WTC11 (cell line): ENCODE data around the gene DNAAF3. TPM values are rescaled to one million over a fixed set of nuclear protein-coding genes. Genes with fewer than 3 reads are reported as not detected.

ENCODE experiments used
- ATAC-seq: fragments of 200-7000 bp; cut with Tn5 transposase; 2 replicates; pipeline ENCODE4 v1.10.0; 2021; ENCODE audit warnings: mild to moderate bottlenecking, moderate library complexity
- CTCF ChIA-PET: fragments of 300-600 bp; sonication (Branson Sonifier 250); formaldehyde crosslinking; loops from one replicate; lab custom pipeline; 2021; ENCODE audit warnings: antibody characterized with exemption; lab: Charles Lee
- POLR2A ChIA-PET: fragments of 350-600 bp; sonication (Branson Sonifier 250); formaldehyde crosslinking; loops from one replicate; lab custom pipeline; 2021; ENCODE audit warnings: antibody characterized with exemption; lab: Charles Lee
- DNase-seq: peaks from one replicate; pipeline ENCODE4 v3.0.0; 2021; ENCODE audit warnings: low spot score
- H3K27ac Mint-ChIP-seq: 2 replicates; pipeline ENCODE4 v1.8.0; 2021; ENCODE audit warnings: mixed read lengths
- H3K27me3 Mint-ChIP-seq: 2 replicates; pipeline ENCODE4 v1.8.0; 2021; ENCODE audit warnings: low read depth, mild to moderate bottlenecking, moderate library complexity, mixed read lengths
- H3K36me3 Mint-ChIP-seq: 2 replicates; pipeline ENCODE4 v1.8.0; 2021; ENCODE audit warnings: mixed read lengths
- H3K4me1 Mint-ChIP-seq: 2 replicates; pipeline ENCODE4 v1.8.0; 2022; ENCODE audit warnings: mixed read lengths
- H3K4me3 Mint-ChIP-seq: 2 replicates; pipeline ENCODE4 v1.8.0; 2021; ENCODE audit warnings: mild to moderate bottlenecking, moderate library complexity, mixed read lengths
- H3K9me3 Mint-ChIP-seq: 2 replicates; pipeline ENCODE4 v1.8.0; 2021; ENCODE audit warnings: mixed read lengths
- ATF3 ChIP-seq: sonication (generic); formaldehyde crosslinking; conservative IDR thresholded peaks from 2 replicates; pipeline ENCODE4 v1.8.1; 2022; ENCODE audit warnings: mild to moderate bottlenecking, missing genetic modification reagents
- CREM ChIP-seq: sonication (generic); formaldehyde crosslinking; IDR thresholded peaks from 2 replicates; pipeline ENCODE4 v1.8.1; 2022; ENCODE audit warnings: mild to moderate bottlenecking, missing genetic modification reagents, moderate library complexity
- ESRRA ChIP-seq: sonication (generic); formaldehyde crosslinking; IDR thresholded peaks from 2 replicates; pipeline ENCODE4 v1.8.1; 2022; ENCODE audit warnings: mild to moderate bottlenecking, missing genetic modification reagents, borderline replicate concordance
- FOXP4 ChIP-seq: sonication (generic); formaldehyde crosslinking; IDR thresholded peaks from 2 replicates; pipeline ENCODE4 v1.8.0; 2022; ENCODE audit warnings: mild to moderate bottlenecking, missing genetic modification reagents
- GRHL2 ChIP-seq: fragments of 250-450 bp; sonication (Bioruptor Pico); IDR thresholded peaks from 2 replicates; pipeline ENCODE4 v1.8.0; 2022; ENCODE audit warnings: mild to moderate bottlenecking, moderate library complexity; ENCODE audit not compliant: insufficient replicate concordance, severe bottlenecking
- GTF2I ChIP-seq: fragments of 250-450 bp; sonication (Bioruptor Pico); conservative IDR thresholded peaks from 2 replicates; pipeline ENCODE4 v1.4.0; 2021; ENCODE audit warnings: mild to moderate bottlenecking
- TP53 ChIP-seq: sonication (generic); formaldehyde crosslinking; IDR thresholded peaks from 2 replicates; pipeline ENCODE4 v1.8.1; 2023; ENCODE audit warnings: mild to moderate bottlenecking, missing genetic modification reagents
- ZBTB43 ChIP-seq: sonication (generic); formaldehyde crosslinking; IDR thresholded peaks from 2 replicates; pipeline ENCODE4 v1.8.1; 2023; ENCODE audit warnings: mild to moderate bottlenecking, missing genetic modification reagents
- ZNF396 ChIP-seq: fragments of 250-450 bp; sonication (Bioruptor Pico); IDR thresholded peaks from 2 replicates; pipeline ENCODE4 v1.8.0; 2021; ENCODE audit warnings: mild to moderate bottlenecking, moderate library complexity, borderline replicate concordance
- total RNA-seq: library from RNA; stranded (reverse); gene quantifications from 3 replicates; pipeline ENCODE4 v1.2.3, GENCODE V29; 2021
- TF ChIP-seq, protein P1 (sequence below): fragments of 200-600 bp; IDR thresholded peaks from 2 replicates; pipeline ENCODE4 v1.8.0; 2022; ENCODE audit warnings: antibody characterized with exemption
- TF ChIP-seq, protein P2 (sequence below): sonication (generic); formaldehyde crosslinking; IDR thresholded peaks from 2 replicates; pipeline ENCODE4 v1.8.1; 2023; ENCODE audit warnings: mild to moderate bottlenecking, missing genetic modification reagents
- TF ChIP-seq, protein P3 (sequence below): sonication (generic); formaldehyde crosslinking; IDR thresholded peaks from 2 replicates; pipeline ENCODE4 v1.8.1; 2022; ENCODE audit warnings: low read depth, missing genetic modification reagents, borderline replicate concordance
- TF ChIP-seq, protein P4 (sequence below): sonication (generic); formaldehyde crosslinking; IDR thresholded peaks from 2 replicates; pipeline ENCODE4 v1.8.0; 2023; ENCODE audit warnings: missing genetic modification reagents, mild to moderate bottlenecking, borderline replicate concordance

The DNAAF3 gene
- total RNA-seq, 1 experiment from 2014 or later = 4.0 TPM

DNA sequence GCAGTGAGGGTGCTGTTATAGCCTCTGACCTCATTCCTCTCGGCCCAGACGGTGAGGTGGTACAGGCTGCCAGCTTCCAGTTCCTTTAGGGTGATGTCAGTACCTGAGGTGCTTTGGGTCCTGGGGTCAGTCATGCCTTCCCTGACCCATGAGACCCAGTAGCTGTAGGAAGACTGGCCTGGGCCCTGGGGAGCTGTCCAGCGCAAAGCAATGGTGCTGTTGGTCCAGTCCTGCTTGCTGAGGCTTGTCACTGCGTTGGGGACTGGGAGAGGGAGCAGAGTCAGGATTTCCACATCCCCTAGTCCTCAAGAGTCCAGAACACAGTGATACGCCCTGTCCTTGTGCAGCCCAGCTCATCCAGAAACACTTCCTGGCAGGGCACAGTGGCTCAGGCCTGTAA, 32.2 kb upstream of the DNAAF3 start (continued):
- TF ChIP-seq ZBTB43 (CRISPR knock-in tag) (no peak), TP53 (CRISPR knock-in tag) (no peak), ATF3 (CRISPR knock-in tag) (no peak), ZNF396 (no peak)
- TF ChIP-seq, protein P1, sequence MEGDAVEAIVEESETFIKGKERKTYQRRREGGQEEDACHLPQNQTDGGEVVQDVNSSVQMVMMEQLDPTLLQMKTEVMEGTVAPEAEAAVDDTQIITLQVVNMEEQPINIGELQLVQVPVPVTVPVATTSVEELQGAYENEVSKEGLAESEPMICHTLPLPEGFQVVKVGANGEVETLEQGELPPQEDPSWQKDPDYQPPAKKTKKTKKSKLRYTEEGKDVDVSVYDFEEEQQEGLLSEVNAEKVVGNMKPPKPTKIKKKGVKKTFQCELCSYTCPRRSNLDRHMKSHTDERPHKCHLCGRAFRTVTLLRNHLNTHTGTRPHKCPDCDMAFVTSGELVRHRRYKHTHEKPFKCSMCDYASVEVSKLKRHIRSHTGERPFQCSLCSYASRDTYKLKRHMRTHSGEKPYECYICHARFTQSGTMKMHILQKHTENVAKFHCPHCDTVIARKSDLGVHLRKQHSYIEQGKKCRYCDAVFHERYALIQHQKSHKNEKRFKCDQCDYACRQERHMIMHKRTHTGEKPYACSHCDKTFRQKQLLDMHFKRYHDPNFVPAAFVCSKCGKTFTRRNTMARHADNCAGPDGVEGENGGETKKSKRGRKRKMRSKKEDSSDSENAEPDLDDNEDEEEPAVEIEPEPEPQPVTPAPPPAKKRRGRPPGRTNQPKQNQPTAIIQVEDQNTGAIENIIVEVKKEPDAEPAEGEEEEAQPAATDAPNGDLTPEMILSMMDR = no peak
- TF ChIP-seq, protein P2, sequence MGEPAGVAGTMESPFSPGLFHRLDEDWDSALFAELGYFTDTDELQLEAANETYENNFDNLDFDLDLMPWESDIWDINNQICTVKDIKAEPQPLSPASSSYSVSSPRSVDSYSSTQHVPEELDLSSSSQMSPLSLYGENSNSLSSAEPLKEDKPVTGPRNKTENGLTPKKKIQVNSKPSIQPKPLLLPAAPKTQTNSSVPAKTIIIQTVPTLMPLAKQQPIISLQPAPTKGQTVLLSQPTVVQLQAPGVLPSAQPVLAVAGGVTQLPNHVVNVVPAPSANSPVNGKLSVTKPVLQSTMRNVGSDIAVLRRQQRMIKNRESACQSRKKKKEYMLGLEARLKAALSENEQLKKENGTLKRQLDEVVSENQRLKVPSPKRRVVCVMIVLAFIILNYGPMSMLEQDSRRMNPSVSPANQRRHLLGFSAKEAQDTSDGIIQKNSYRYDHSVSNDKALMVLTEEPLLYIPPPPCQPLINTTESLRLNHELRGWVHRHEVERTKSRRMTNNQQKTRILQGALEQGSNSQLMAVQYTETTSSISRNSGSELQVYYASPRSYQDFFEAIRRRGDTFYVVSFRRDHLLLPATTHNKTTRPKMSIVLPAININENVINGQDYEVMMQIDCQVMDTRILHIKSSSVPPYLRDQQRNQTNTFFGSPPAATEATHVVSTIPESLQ (CRISPR knock-in tag) = no peak
- TF ChIP-seq, protein P3, sequence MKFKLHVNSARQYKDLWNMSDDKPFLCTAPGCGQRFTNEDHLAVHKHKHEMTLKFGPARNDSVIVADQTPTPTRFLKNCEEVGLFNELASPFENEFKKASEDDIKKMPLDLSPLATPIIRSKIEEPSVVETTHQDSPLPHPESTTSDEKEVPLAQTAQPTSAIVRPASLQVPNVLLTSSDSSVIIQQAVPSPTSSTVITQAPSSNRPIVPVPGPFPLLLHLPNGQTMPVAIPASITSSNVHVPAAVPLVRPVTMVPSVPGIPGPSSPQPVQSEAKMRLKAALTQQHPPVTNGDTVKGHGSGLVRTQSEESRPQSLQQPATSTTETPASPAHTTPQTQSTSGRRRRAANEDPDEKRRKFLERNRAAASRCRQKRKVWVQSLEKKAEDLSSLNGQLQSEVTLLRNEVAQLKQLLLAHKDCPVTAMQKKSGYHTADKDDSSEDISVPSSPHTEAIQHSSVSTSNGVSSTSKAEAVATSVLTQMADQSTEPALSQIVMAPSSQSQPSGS (CRISPR knock-in tag) = no peak
- TF ChIP-seq, protein P4, sequence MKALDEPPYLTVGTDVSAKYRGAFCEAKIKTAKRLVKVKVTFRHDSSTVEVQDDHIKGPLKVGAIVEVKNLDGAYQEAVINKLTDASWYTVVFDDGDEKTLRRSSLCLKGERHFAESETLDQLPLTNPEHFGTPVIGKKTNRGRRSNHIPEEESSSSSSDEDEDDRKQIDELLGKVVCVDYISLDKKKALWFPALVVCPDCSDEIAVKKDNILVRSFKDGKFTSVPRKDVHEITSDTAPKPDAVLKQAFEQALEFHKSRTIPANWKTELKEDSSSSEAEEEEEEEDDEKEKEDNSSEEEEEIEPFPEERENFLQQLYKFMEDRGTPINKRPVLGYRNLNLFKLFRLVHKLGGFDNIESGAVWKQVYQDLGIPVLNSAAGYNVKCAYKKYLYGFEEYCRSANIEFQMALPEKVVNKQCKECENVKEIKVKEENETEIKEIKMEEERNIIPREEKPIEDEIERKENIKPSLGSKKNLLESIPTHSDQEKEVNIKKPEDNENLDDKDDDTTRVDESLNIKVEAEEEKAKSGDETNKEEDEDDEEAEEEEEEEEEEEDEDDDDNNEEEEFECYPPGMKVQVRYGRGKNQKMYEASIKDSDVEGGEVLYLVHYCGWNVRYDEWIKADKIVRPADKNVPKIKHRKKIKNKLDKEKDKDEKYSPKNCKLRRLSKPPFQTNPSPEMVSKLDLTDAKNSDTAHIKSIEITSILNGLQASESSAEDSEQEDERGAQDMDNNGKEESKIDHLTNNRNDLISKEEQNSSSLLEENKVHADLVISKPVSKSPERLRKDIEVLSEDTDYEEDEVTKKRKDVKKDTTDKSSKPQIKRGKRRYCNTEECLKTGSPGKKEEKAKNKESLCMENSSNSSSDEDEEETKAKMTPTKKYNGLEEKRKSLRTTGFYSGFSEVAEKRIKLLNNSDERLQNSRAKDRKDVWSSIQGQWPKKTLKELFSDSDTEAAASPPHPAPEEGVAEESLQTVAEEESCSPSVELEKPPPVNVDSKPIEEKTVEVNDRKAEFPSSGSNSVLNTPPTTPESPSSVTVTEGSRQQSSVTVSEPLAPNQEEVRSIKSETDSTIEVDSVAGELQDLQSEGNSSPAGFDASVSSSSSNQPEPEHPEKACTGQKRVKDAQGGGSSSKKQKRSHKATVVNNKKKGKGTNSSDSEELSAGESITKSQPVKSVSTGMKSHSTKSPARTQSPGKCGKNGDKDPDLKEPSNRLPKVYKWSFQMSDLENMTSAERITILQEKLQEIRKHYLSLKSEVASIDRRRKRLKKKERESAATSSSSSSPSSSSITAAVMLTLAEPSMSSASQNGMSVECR (CRISPR knock-in tag) = no peak

- DNase-seq (no peak), ATAC-seq (peak; percentile 39; the same call in 1 of the 2 replicates)
- Mint-ChIP-seq H3K9me3 (no peaks in the 10 kb centered on the region), H3K4me1 (no peaks in the 10 kb centered on the region), H3K4me3 (no peak overlapping the region), H3K27ac (no peak overlapping the region; the same call in 1 of the 2 replicates), H3K27me3 (peaks cover 40% of the 10 kb centered on the region), H3K36me3 (no peaks in the 10 kb centered on the region)
- no peak for TF ChIP-seq GRHL2
- no peak for TF ChIP-seq GTF2I (CRISPR knock-in tag)
- ChIA-PET POLR2A (no interaction called here), CTCF (interaction anchor here (1.4 kb wide), 1 partner anchor 109 kb away, joined by 3 read pairs; no protein-coding TSS in a partner anchor)
These were observed 31.1 kb upstream of the DNAAF3 start for GRCh38 chr19:55197528-55197927.

GRCh38 chr19:55196803-55197202, 30.4 kb upstream of the DNAAF3 start:
- Mint-ChIP-seq H3K36me3 (no peaks in the 10 kb centered on the region), H3K9me3 (no peaks in the 10 kb centered on the region), H3K27me3 (peaks cover 44% of the 10 kb centered on the region), H3K4me1 (no peaks in the 10 kb centered on the region), H3K4me3 (no peak overlapping the region), H3K27ac (no peak overlapping the region)
- ATAC-seq (peak; percentile 55), DNase-seq (no peak)
- ChIA-PET POLR2A (interaction anchor here (0.6 kb wide), 1 partner anchor 40 kb away, joined by 4 read pairs; no protein-coding TSS in a partner anchor), CTCF (interaction anchor here (1.4 kb wide), 1 partner anchor 108 kb away, joined by 3 read pairs; no protein-coding TSS in a partner anchor)
- TF ChIP-seq CREM (CRISPR knock-in tag) (no peak), FOXP4 (CRISPR knock-in tag) (no peak), ESRRA (CRISPR knock-in tag) (no peak)
- TF ChIP-seq, protein P3 (CRISPR knock-in tag) = no peak
